ENCODE data around the gene CSNK2B.

The CSNK2B gene

DNA sequence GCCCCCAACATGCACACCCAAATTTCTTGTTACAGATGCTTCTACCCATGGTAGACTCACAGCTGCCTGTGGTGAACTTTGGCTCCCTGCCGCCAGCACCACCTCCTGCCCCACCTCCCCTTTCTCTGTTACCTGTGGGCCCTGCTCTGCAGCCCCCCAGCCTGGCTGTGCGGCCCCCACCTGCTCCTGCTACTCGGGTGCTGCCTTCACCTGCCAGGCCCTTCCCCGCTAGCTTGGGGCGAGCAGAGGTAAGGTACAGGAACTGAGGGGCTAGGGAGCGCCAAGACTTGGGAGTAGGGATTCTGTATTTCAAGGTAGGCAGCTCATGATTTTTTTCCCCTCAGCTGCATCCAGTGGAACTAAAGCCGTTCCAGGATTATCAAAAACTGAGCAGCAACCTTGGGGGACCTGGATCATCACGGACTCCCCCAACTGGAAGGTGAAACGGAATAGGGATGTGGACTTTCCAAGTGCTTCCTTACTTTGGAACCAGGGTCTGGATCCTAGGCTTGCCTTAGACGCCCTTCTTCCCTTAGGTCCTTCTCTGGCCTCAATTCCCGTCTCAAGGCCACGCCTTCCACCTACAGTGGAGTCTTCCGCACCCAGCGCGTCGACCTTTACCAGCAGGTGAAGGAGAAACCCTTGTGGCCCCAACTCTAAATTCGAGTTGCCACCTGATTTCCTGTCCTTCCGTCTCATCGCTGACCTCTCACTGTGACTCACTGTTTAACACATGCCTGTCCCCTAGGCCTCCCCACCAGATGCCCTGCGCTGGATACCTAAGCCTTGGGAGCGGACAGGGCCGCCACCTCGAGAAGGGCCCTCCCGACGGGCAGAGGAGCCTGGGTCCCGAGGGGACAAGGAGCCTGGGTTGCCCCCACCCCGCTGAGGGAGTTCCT, 28.9 kb upstream of the CSNK2B start:
- Histone ChIP-seq H3K27me3 (replicated peaks; ENCODE audit: control insufficient read depth, insufficient read depth, low read length, poor library complexity, severe bottlenecking) (no peaks in the 10 kb centered on the region), H3K36me3 (ENCODE audit: control insufficient read depth, insufficient read depth, low read length) (peaks cover 94% of the 10 kb centered on the region), H3K4me3 (ENCODE audit: insufficient read depth, low read depth, low read length, poor library complexity, severe bottlenecking) (no peak overlapping the region), H3K9me3 (ENCODE audit: control insufficient read depth, low read length) (no peaks in the 10 kb centered on the region), H3K27ac (ENCODE audit: insufficient read depth, low read length, poor library complexity, severe bottlenecking) (no peak overlapping the region), H3K4me1 (ENCODE audit: control insufficient read depth, insufficient read depth, low read length, poor library complexity, severe bottlenecking) (no peaks in the 10 kb centered on the region)
- DNase-seq: no peak

DNA sequence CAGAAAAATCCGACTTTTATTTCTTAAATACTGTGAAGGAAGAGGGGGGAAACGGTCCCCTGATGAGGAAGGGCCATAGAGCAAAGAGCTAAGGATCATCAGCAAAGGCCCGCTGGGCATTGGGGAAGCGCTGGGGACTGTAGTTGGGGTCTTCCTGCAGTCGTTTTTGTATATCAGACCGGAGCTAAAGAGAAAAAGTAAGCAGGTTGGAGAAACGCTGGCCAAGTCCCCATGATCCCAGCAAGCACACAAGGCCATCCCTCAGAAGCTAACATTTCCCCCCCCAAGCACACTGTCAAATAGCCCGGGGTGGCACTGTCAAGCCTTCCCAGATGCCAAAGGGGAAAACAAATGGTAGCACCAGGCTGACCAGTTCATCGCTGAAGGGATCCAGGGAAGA, 26.8 kb upstream of the CSNK2B start:
- no peak for DNase-seq
- peaks cover 91% of the 10 kb centered on the region for H3K36me3 ChIP-seq (ENCODE audit: control insufficient read depth, insufficient read depth, low read length)
- no peak overlapping the region for H3K27ac ChIP-seq (ENCODE audit: insufficient read depth, low read length, poor library complexity, severe bottlenecking)
- no peaks in the 10 kb centered on the region for H3K9me3 ChIP-seq (ENCODE audit: control insufficient read depth, low read length)
- no peak overlapping the region for H3K4me3 ChIP-seq (ENCODE audit: insufficient read depth, low read depth, low read length, poor library complexity, severe bottlenecking)
- no peaks in the 10 kb centered on the region for H3K4me1 ChIP-seq (ENCODE audit: control insufficient read depth, insufficient read depth, low read length, poor library complexity, severe bottlenecking)
- no peaks in the 10 kb centered on the region for H3K27me3 ChIP-seq (replicated peaks; ENCODE audit: control insufficient read depth, insufficient read depth, low read length, poor library complexity, severe bottlenecking)

- H3K4me1 ChIP-seq (ENCODE audit: control insufficient read depth, insufficient read depth, low read length, poor library complexity, severe bottlenecking): no peaks in the 10 kb centered on the region
- H3K27ac ChIP-seq (ENCODE audit: insufficient read depth, low read length, poor library complexity, severe bottlenecking): no peak overlapping the region
- DNase-seq: no peak
- no peaks in the 10 kb centered on the region for H3K9me3 ChIP-seq (ENCODE audit: control insufficient read depth, low read length)
- no peaks in the 10 kb centered on the region for H3K27me3 ChIP-seq (replicated peaks; ENCODE audit: control insufficient read depth, insufficient read depth, low read length, poor library complexity, severe bottlenecking)
- no peak overlapping the region for H3K4me3 ChIP-seq (ENCODE audit: insufficient read depth, low read depth, low read length, poor library complexity, severe bottlenecking)
- H3K36me3 ChIP-seq (ENCODE audit: control insufficient read depth, insufficient read depth, low read length): peaks cover 91% of the 10 kb centered on the region
Observed at GRCh38 chr6:31639449-31639861, 26.4 kb upstream of the CSNK2B start.

GRCh38 chr6:31640612-31641011, 25.3 kb upstream of the CSNK2B start:
- Histone ChIP-seq H3K27me3 (replicated peaks; ENCODE audit: control insufficient read depth, insufficient read depth, low read length, poor library complexity, severe bottlenecking) (no peaks in the 10 kb centered on the region), H3K27ac (ENCODE audit: insufficient read depth, low read length, poor library complexity, severe bottlenecking) (no peak overlapping the region), H3K4me3 (ENCODE audit: insufficient read depth, low read depth, low read length, poor library complexity, severe bottlenecking) (no peak overlapping the region), H3K4me1 (ENCODE audit: control insufficient read depth, insufficient read depth, low read length, poor library complexity, severe bottlenecking) (no peaks in the 10 kb centered on the region), H3K36me3 (ENCODE audit: control insufficient read depth, insufficient read depth, low read length) (peaks cover 91% of the 10 kb centered on the region), H3K9me3 (ENCODE audit: control insufficient read depth, low read length) (no peaks in the 10 kb centered on the region)
- DNase-seq: no peak

DNA sequence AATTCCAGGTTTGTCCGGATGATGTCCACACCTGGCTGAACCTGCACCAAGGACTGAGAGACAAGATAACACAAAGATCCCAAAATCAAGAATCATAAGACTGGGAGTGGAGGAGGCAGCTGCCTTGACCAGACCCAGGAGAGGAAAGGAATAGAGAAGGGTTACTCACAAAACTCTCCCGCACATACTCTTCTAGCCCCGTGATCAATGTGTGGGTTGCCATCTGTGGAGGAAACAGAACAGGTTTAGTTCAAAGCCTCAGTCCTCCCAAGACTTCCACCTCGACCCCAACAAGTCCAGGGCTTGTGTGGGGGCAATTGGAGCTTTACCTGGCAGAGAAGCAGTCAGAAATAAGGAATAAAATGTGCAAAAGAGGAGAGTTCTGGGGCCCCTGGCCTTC, 24.5 kb upstream of the CSNK2B start:
- H3K9me3 ChIP-seq (ENCODE audit: control insufficient read depth, low read length): no peaks in the 10 kb centered on the region
- H3K36me3 ChIP-seq (ENCODE audit: control insufficient read depth, insufficient read depth, low read length): peaks cover 91% of the 10 kb centered on the region
- no peak for DNase-seq
- no peak overlapping the region for H3K27ac ChIP-seq (ENCODE audit: insufficient read depth, low read length, poor library complexity, severe bottlenecking)
- H3K27me3 ChIP-seq (replicated peaks; ENCODE audit: control insufficient read depth, insufficient read depth, low read length, poor library complexity, severe bottlenecking): no peaks in the 10 kb centered on the region
- no peaks in the 10 kb centered on the region for H3K4me1 ChIP-seq (ENCODE audit: control insufficient read depth, insufficient read depth, low read length, poor library complexity, severe bottlenecking)
- H3K4me3 ChIP-seq (ENCODE audit: insufficient read depth, low read depth, low read length, poor library complexity, severe bottlenecking): no peak overlapping the region

DNA sequence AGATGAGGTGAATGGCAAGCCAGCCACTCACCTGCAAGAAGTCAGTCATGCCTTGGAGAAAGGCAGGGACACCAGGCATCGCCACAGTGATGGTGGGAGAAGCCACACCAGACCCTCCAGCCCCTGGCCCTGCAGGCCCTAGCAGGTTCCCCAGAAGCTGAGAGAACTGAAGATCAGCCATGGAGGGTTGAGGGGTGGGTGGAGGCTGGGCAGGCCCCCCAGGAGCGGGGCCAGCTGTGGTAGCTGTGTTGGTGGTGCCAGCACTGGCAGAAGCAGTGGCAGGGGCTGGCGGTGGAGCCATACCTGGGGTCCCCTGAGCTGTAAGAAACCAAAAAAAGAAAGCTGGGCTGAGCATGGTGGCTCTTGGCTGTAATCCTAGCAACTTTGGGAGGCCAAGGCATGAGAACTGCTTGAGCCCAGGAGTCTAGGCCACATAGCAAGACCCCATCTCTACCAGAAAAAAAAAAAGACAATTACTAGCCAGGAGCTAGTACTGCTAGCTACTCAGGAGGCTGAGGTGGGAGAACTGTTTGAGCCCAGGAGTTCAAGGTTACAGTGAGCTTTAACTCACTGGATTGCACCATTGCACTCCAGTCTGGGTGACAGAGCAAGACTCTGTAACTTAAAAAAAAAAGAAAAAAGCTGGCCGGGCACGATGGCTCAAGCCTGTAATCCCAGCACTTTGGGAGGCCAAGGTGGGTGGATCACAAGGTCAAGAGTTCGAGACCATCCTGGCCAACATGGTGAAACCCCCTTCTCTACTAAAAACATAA, 22.9 kb upstream of the CSNK2B start:
- no peak overlapping the region for H3K27ac ChIP-seq (ENCODE audit: insufficient read depth, low read length, poor library complexity, severe bottlenecking)
- no peaks in the 10 kb centered on the region for H3K9me3 ChIP-seq (ENCODE audit: control insufficient read depth, low read length)
- H3K4me1 ChIP-seq (ENCODE audit: control insufficient read depth, insufficient read depth, low read length, poor library complexity, severe bottlenecking): no peaks in the 10 kb centered on the region
- no peak for DNase-seq
- H3K36me3 ChIP-seq (ENCODE audit: control insufficient read depth, insufficient read depth, low read length): peaks cover 91% of the 10 kb centered on the region
- no peak overlapping the region for H3K4me3 ChIP-seq (ENCODE audit: insufficient read depth, low read depth, low read length, poor library complexity, severe bottlenecking)
- H3K27me3 ChIP-seq (replicated peaks; ENCODE audit: control insufficient read depth, insufficient read depth, low read length, poor library complexity, severe bottlenecking): no peaks in the 10 kb centered on the region

DNA sequence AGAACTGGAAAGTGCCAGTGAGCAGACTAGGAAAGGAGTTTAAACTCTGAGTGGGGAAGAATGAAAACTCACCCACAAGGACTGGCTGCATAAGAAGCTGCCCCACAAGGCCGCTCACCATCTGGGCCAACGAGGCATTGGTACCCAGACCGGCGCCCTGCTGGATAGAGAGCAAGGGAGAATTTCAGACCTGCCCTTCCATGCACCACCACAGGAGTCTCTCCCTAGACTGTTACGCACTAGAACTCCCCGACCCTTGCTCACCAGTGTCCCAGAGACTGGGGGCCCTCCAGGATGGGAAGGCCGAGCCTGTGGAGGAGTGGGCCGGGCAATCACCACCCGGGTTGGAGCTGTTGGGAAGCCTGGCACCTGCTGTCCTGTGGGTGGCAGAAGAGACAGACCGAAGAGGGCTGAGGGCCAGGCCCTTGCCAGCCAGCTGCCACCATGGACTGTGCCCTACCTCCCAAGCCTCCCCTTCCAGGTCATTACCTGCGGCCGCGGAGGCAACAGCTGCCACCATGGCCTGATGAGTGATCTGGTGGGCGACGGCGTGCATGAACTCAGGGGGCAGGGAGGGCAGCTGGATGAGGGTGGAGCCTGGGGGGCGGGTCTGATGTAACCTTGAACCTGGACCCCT, 21.9 kb upstream of the CSNK2B start:
- Histone ChIP-seq H3K27me3 (replicated peaks; ENCODE audit: control insufficient read depth, insufficient read depth, low read length, poor library complexity, severe bottlenecking) (no peaks in the 10 kb centered on the region), H3K27ac (ENCODE audit: insufficient read depth, low read length, poor library complexity, severe bottlenecking) (no peak overlapping the region), H3K9me3 (ENCODE audit: control insufficient read depth, low read length) (no peaks in the 10 kb centered on the region), H3K36me3 (ENCODE audit: control insufficient read depth, insufficient read depth, low read length) (peaks cover 94% of the 10 kb centered on the region), H3K4me1 (ENCODE audit: control insufficient read depth, insufficient read depth, low read length, poor library complexity, severe bottlenecking) (no peaks in the 10 kb centered on the region), H3K4me3 (ENCODE audit: insufficient read depth, low read depth, low read length, poor library complexity, severe bottlenecking) (no peak overlapping the region)
- no peak for DNase-seq

- Histone ChIP-seq H3K36me3 (ENCODE audit: control insufficient read depth, insufficient read depth, low read length) (peaks cover 88% of the 10 kb centered on the region), H3K4me3 (ENCODE audit: insufficient read depth, low read depth, low read length, poor library complexity, severe bottlenecking) (no peak overlapping the region), H3K27ac (ENCODE audit: insufficient read depth, low read length, poor library complexity, severe bottlenecking) (no peak overlapping the region), H3K9me3 (ENCODE audit: control insufficient read depth, low read length) (no peaks in the 10 kb centered on the region), H3K4me1 (ENCODE audit: control insufficient read depth, insufficient read depth, low read length, poor library complexity, severe bottlenecking) (no peaks in the 10 kb centered on the region), H3K27me3 (replicated peaks; ENCODE audit: control insufficient read depth, insufficient read depth, low read length, poor library complexity, severe bottlenecking) (no peaks in the 10 kb centered on the region)
- DNase-seq: no peak
Observed at GRCh38 chr6:31645325-31645724, 20.6 kb upstream of the CSNK2B start.

GRCh38 chr6:31651602-31652191, 14.2 kb upstream of the CSNK2B start:
- peak overlapping the region; percentile 69 for H3K4me3 ChIP-seq (ENCODE audit: insufficient read depth, low read depth, low read length, poor library complexity, severe bottlenecking)
- peak overlapping the region; percentile 98 for H3K27ac ChIP-seq (ENCODE audit: insufficient read depth, low read length, poor library complexity, severe bottlenecking)
- peaks cover 19% of the 10 kb centered on the region for H3K4me1 ChIP-seq (ENCODE audit: control insufficient read depth, insufficient read depth, low read length, poor library complexity, severe bottlenecking)
- H3K36me3 ChIP-seq (ENCODE audit: control insufficient read depth, insufficient read depth, low read length): peaks cover 28% of the 10 kb centered on the region
- no peaks in the 10 kb centered on the region for H3K9me3 ChIP-seq (ENCODE audit: control insufficient read depth, low read length)
- DNase-seq: no peak
- no peaks in the 10 kb centered on the region for H3K27me3 ChIP-seq (replicated peaks; ENCODE audit: control insufficient read depth, insufficient read depth, low read length, poor library complexity, severe bottlenecking)
